GM12878 (cell line): ENCODE data around the gene RETSAT. TPM values are rescaled to one million over a fixed set of nuclear protein-coding genes. Genes with fewer than 3 reads are reported as not detected.

Experiments used
- BACH1 ChIP-seq: fragments of 450-650 bp; IDR thresholded peaks from 2 replicates; pipeline ENCODE4 v1.6.1; 2017; ENCODE audit warnings: mild to moderate bottlenecking, borderline replicate concordance
- CREM ChIP-seq: IDR thresholded peaks from 2 replicates; pipeline ENCODE4 v1.6.1; 2014; ENCODE audit warnings: antibody characterized with exemption, low read depth
- CUX1 ChIP-seq: IDR thresholded peaks from 2 replicates; pipeline ENCODE4 v1.6.1; 2012; ENCODE audit warnings: improper control_type of control experiment, low read depth, low read length; ENCODE audit not compliant: insufficient replicate concordance
- HCFC1 ChIP-seq: fragments of 150-350 bp; IDR thresholded peaks from 2 replicates; pipeline ENCODE4 v1.6.1; 2014; ENCODE audit warnings: low read length
- KLF5 ChIP-seq: fragments of 450-650 bp; IDR thresholded peaks from 2 replicates; pipeline ENCODE4 v1.6.1; 2014; ENCODE audit warnings: mild to moderate bottlenecking; ENCODE audit not compliant: partially characterized antibody
- NBN ChIP-seq: fragments of 450-650 bp; IDR thresholded peaks from 2 replicates; pipeline ENCODE4 v1.6.1; 2016
- NFXL1 ChIP-seq: fragments of 450-650 bp; IDR thresholded peaks from 2 replicates; pipeline ENCODE4 v1.6.1; 2017; ENCODE audit warnings: antibody characterized with exemption, mild to moderate bottlenecking, borderline replicate concordance
- RAD21 ChIP-seq: IDR thresholded peaks from 2 replicates; pipeline ENCODE4 v1.6.1; 2011; ENCODE audit warnings: mild to moderate bottlenecking, low read depth, low read length, moderate library complexity; ENCODE audit not compliant: insufficient read depth
- RFX5 ChIP-seq: IDR thresholded peaks from 2 replicates; pipeline ENCODE4 v1.6.1; 2011; ENCODE audit warnings: low read depth, low read length, improper control_type of control experiment
- TCF12 ChIP-seq: IDR thresholded peaks from 2 replicates; pipeline ENCODE4 v1.6.1; 2011; ENCODE audit warnings: low read depth, mild to moderate bottlenecking, low read length
- YY1 ChIP-seq: IDR thresholded peaks from 2 replicates; pipeline ENCODE4 v1.6.1; 2011; ENCODE audit warnings: low read depth, mild to moderate bottlenecking, low read length
- ZBTB40 ChIP-seq: fragments of 450-650 bp; IDR thresholded peaks from 2 replicates; pipeline ENCODE4 v1.6.1; 2016; ENCODE audit warnings: mild to moderate bottlenecking, moderate library complexity, borderline replicate concordance
- polyA plus RNA-seq, 11 experiments: library from polyadenylated mRNA; depleted of rRNA in 4 of 11; unstranded in 6 of 11; stranded (reverse) in 5 of 11; fragments of >200 nt; fragmentation: Nextera tagmentation in 4 of 11; fragmentation: Illumina TruSeq in 1 of 11; extraction: Ambion mirVana in 4 of 11; extraction: Trizol in 1 of 11; gene quantifications; 1 replicate in 1 of 11; 2 replicates in 10 of 11; pipeline versions ENCODE4 v1.2.1 to v1.2.3, GENCODE V29; 2011 to 2016; ENCODE audit warnings: inconsistent platforms in 2 of 11, missing spikeins in 2 of 11, low read depth in 1 of 11
- total RNA-seq, 4 experiments: library from RNA; depleted of rRNA in 3 of 4; stranded (reverse); fragments of >200 nt in 3 of 4; fragmentation: Illumina TruSeq in 1 of 4; extraction: Trizol in 1 of 4; gene quantifications; 2 replicates each; pipeline versions ENCODE4 v1.2.1 to v1.2.3, GENCODE V29; 2013 to 2021
- TF ChIP-seq, protein P1 (sequence below), 3 experiments: IDR thresholded peaks in 2 of 3; conservative IDR thresholded peaks in 1 of 3; 2 replicates each; pipeline ENCODE4 v1.5.1; 2011; ENCODE audit warnings: low read depth in 3 of 3, low read length in 3 of 3, mild to moderate bottlenecking in 3 of 3, control low read depth in 2 of 3, moderate library complexity in 2 of 3, inconsistent platforms in 1 of 3, mixed read lengths in 1 of 3; ENCODE audit not compliant: control insufficient read depth in 2 of 3, insufficient read depth in 1 of 3; ENCODE audit errors: extremely low read depth in 1 of 3
- TF ChIP-seq, protein P2 (sequence below): fragments of 450-650 bp; IDR thresholded peaks from 2 replicates; pipeline ENCODE4 v1.6.1; 2018; ENCODE audit warnings: mild to moderate bottlenecking, low read depth, moderate library complexity; ENCODE audit not compliant: partially characterized antibody

Gene RETSAT
- total and polyA plus RNA-seq, 10 of the 15 experiments (the other 5 are each of a cell fraction or from before 2014, with no cell fraction given) = 3.3 to 28.8 (median 22.0) TPM

GRCh38 chr2:85354286-85355072 lies at the start of gene RETSAT, which contains the start of gene ELMOD3 (continued):
- peak; percentile 33 for TF ChIP-seq CUX1
- no peak for TF ChIP-seq RAD21
- TF ChIP-seq, protein P1, sequence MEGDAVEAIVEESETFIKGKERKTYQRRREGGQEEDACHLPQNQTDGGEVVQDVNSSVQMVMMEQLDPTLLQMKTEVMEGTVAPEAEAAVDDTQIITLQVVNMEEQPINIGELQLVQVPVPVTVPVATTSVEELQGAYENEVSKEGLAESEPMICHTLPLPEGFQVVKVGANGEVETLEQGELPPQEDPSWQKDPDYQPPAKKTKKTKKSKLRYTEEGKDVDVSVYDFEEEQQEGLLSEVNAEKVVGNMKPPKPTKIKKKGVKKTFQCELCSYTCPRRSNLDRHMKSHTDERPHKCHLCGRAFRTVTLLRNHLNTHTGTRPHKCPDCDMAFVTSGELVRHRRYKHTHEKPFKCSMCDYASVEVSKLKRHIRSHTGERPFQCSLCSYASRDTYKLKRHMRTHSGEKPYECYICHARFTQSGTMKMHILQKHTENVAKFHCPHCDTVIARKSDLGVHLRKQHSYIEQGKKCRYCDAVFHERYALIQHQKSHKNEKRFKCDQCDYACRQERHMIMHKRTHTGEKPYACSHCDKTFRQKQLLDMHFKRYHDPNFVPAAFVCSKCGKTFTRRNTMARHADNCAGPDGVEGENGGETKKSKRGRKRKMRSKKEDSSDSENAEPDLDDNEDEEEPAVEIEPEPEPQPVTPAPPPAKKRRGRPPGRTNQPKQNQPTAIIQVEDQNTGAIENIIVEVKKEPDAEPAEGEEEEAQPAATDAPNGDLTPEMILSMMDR (IDR thresholded peaks at IDR 0.05 in 2 of 3, conservative IDR thresholded peaks at IDR 0.05 in 1 of 3; ENCODE audit: control insufficient read depth in 2 of 3, extremely low read depth in 1 of 3, insufficient read depth in 1 of 3, low read depth in 3 of 3, low read length in 3 of 3) = no peak
- no peak for TF ChIP-seq KLF5
- TF ChIP-seq RFX5 = peak; percentile 62
- TF ChIP-seq HCFC1 = peak; percentile 98
- peak; percentile 67 for TF ChIP-seq TCF12
- peak; percentile 79 for TF ChIP-seq CREM
- TF ChIP-seq, protein P2, sequence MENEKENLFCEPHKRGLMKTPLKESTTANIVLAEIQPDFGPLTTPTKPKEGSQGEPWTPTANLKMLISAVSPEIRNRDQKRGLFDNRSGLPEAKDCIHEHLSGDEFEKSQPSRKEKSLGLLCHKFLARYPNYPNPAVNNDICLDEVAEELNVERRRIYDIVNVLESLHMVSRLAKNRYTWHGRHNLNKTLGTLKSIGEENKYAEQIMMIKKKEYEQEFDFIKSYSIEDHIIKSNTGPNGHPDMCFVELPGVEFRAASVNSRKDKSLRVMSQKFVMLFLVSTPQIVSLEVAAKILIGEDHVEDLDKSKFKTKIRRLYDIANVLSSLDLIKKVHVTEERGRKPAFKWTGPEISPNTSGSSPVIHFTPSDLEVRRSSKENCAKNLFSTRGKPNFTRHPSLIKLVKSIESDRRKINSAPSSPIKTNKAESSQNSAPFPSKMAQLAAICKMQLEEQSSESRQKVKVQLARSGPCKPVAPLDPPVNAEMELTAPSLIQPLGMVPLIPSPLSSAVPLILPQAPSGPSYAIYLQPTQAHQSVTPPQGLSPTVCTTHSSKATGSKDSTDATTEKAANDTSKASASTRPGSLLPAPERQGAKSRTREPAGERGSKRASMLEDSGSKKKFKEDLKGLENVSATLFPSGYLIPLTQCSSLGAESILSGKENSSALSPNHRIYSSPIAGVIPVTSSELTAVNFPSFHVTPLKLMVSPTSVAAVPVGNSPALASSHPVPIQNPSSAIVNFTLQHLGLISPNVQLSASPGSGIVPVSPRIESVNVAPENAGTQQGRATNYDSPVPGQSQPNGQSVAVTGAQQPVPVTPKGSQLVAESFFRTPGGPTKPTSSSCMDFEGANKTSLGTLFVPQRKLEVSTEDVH = no peak
- TF ChIP-seq ZBTB40 = peak; percentile 32; the same call in 1 of the 2 replicates
- peak; percentile 91 for TF ChIP-seq NBN
- TF ChIP-seq BACH1 = peak; percentile 35; the same call in 1 of the 2 replicates
- TF ChIP-seq YY1 = peak; percentile 72; the same call in 1 of the 2 replicates
- no peak for TF ChIP-seq NFXL1
